Brain microvascular endothelial cell (primary cell): ENCODE measurements around the gene AMPH.
"Not testable (repeated sequence)": the region's sequence is repeated elsewhere in the genome, so short reads cannot be mapped to it uniquely, and the experiment has no call there.

Source experiments
- DNase-seq: peaks from one replicate; pipeline ENCODE4 v3.0.0-alpha.2; 2020
- H3K27ac ChIP-seq: fragments of 250-450 bp; sonication (Bioruptor Pico); 2 replicates; pipeline ENCODE4 v1.5.1; 2020; ENCODE audit warnings: mild to moderate bottlenecking, moderate library complexity
- H3K27me3 ChIP-seq: fragments of 250-450 bp; sonication (Bioruptor Pico); replicated peaks from 2 replicates; pipeline ENCODE4 v1.5.1; 2020; ENCODE audit warnings: mild to moderate bottlenecking
- H3K36me3 ChIP-seq: fragments of 250-450 bp; sonication (Bioruptor Pico); replicated peaks from 2 replicates; pipeline ENCODE4 v1.5.1; 2020; ENCODE audit warnings: mild to moderate bottlenecking
- H3K4me3 ChIP-seq: 2 replicates; pipeline ENCODE4 v1.5.1; 2011; ENCODE audit warnings: low read depth, mild to moderate bottlenecking, control low read depth, low read length, moderate library complexity
- CTCF ChIP-seq: IDR thresholded peaks from 2 replicates; pipeline ENCODE4 v1.5.1; 2011; ENCODE audit warnings: low read depth, mild to moderate bottlenecking, moderate library complexity, low read length, control low read depth, inconsistent platforms; ENCODE audit errors: missing control alignments
- in situ Hi-C: cut with HindIII; loops from 2 replicates; pipeline ENCODE4 v1.10.0; 2017; ENCODE audit warnings: low sequenced_read_pairs, low pct_ligation_motif_present

AMPH gene

GRCh38 chr7:38585572-38586354 is 45.4 kb downstream of the AMPH start:
- no peaks in the 10 kb centered on the region for H3K27me3 ChIP-seq
- no peaks in the 10 kb centered on the region for H3K36me3 ChIP-seq
- H3K4me3 ChIP-seq = no peak overlapping the region
- in situ Hi-C loops = no loop called here
- H3K27ac ChIP-seq = no peak overlapping the region
- no peak for DNase-seq
- TF ChIP-seq CTCF = no peak

DNA sequence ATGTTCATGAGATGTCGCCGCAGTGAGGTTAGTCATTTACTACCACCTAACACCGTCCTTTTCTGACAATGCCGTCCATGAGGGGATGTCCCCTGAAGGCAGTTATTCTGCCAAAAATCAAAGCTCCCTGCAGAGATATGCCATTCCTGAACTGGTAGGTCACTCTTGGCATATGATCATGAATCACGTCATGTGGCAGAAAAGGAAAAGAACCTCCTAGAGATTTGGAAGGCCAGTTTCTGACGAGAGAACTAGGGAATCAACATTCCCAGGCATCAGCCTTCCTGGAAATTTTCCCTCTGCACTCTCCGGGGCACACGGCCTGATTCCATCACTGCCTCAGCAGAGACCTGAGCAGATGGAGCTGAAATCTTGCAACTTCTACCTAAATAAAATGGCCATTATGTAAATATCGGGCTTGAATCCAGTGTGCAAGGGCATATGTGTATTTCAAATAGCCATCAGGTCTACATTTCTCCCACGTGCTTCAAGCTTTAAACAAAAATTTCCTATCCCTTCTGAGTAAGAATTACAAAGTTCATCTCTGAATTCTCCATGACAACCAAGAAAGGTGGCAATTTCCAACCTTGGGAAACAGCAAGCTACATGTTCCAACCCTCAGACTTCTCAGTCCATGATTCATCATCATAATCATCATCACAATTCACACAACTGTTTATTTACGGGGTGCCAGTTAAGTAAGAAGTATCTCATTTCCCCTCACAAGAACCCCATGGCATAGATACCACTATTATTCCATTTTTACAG is 46.5 kb downstream of the AMPH start:
- DNase-seq = peak; percentile 67
- H3K4me3 ChIP-seq = no peak overlapping the region
- H3K27me3 ChIP-seq = no peaks in the 10 kb centered on the region
- H3K36me3 ChIP-seq = no peaks in the 10 kb centered on the region
- no peak for TF ChIP-seq CTCF
- H3K27ac ChIP-seq = peak overlapping the region; percentile 26
- in situ Hi-C loops = no loop called here

DNA sequence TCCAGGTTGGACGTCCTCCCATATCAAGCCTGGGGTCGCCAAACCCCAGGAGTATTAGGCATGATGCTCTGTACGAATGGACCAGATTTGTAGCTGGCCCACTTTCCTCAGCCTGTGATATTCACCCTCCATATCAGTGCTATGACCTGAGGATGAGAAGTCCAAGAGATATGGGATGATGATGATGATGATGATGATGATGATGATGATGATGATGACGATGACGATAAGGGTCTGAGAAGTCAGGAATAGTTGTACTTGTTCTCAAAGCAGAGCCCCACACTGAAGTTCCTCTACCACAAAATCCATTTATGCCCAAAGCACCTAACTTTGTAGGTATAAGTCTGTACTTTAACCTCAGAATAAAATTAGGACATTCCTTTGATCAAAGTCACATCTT is 50.7 kb downstream of the AMPH start:
- no peak for TF ChIP-seq CTCF
- no peaks in the 10 kb centered on the region for H3K27me3 ChIP-seq
- no peak for DNase-seq

GRCh38 chr7:38574086-38574485 is 57.1 kb downstream of the AMPH start:
- Histone ChIP-seq H3K36me3 (no peaks in the 10 kb centered on the region), H3K27ac (no peak overlapping the region), H3K4me3 (no peak overlapping the region), H3K27me3 (no peaks in the 10 kb centered on the region)
- no peak for TF ChIP-seq CTCF
- in situ Hi-C loops = no loop called here
- peak; percentile 24 for DNase-seq

More for the DNA sequence above, 50.7 kb downstream of the AMPH start:
- no peak overlapping the region for H3K4me3 ChIP-seq
- H3K36me3 ChIP-seq = no peaks in the 10 kb centered on the region
- in situ Hi-C loops = no loop called here
- H3K27ac ChIP-seq = no peak overlapping the region

GRCh38 chr7:38571620-38572019 is 59.6 kb downstream of the AMPH start:
- in situ Hi-C loops, DNase-seq, H3K36me3 ChIP-seq, H3K4me3 ChIP-seq, H3K27ac ChIP-seq, H3K27me3 ChIP-seq: not testable (repeated sequence)

DNA sequence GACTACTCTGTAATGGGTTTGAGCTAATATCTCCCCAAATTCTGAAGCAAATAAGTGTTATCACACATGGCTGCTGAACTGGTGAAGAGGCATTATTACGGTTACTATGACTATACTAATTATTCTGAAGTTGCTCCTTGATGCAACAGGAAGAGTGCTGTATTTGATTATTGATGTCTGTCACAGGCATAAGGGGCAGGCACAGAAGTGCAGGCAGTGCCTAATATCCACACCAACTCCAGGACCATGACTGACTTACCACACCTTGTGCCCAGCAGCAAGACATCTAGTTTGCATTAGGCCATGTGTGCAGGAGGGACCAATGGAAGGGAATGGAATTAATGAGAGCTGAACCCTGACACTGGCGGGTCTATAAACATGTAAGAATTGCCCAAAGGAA is 62.7 kb downstream of the AMPH start:
- in situ Hi-C loops = no loop called here
- TF ChIP-seq CTCF = no peak
- no peak for DNase-seq

More for the DNA sequence above, 62.7 kb downstream of the AMPH start:
- Histone ChIP-seq H3K27ac (no peak overlapping the region), H3K27me3 (no peaks in the 10 kb centered on the region), H3K36me3 (no peaks in the 10 kb centered on the region), H3K4me3 (no peak overlapping the region)
